GM19395 (cell line): Measurements from ENCODE around the gene H3-3A.
A peak's percentile ranks its signal among the peaks of the same experiment; 100 is the strongest.
"Not testable (repeated sequence)": the region's sequence is repeated elsewhere in the genome, so short reads cannot be mapped to it uniquely, and the experiment has no call there.

Experiments used
- ATAC-seq: cut with Tn5 transposase; IDR thresholded peaks from one replicate; pipeline ENCODE4 v1.9.1; 2021; ENCODE audit warnings: mild to moderate bottlenecking, moderate library complexity; ENCODE audit not compliant: unreplicated experiment

The H3-3A gene

DNA sequence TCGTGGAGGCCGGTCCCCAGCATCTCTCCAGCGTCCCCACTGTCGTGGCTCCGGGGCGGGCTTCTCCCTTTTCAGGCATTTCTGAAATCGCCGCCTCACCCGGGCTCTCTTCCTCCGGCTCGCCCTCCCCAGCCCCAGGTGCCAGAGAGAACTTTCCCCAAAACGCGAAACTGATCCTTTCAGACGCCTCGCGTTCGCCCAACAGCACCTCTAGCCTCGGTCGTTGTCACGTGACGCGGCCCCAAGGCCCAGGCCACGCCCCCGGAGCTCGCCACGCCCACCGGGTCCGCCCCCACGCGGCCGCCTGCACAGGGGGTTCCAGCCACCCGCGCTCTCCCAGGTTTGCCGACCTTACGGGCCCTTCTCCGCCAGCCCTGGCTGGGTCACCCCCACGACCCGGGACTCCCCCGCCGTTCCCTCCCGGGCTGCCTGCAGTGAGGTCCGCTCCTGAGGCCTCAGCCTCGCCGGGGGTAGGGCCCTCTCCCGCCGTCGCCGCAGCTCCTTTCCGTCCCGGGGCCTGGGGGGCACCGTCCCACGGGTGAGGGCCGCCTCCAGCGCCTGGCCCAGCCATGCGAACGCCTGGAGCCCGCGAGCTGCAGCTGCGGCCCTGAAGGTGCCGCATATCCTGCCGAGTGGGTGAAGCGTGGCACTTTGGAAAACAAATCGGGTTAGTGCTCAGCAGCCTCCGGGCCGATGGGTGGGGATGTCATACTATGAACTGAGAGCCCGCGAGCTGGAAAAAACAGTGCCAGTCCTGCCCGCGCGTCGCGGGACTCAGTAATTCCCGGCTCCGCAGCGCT is 21.0 kb downstream of the H3-3A start:
- peak; percentile 93 for ATAC-seq

DNA sequence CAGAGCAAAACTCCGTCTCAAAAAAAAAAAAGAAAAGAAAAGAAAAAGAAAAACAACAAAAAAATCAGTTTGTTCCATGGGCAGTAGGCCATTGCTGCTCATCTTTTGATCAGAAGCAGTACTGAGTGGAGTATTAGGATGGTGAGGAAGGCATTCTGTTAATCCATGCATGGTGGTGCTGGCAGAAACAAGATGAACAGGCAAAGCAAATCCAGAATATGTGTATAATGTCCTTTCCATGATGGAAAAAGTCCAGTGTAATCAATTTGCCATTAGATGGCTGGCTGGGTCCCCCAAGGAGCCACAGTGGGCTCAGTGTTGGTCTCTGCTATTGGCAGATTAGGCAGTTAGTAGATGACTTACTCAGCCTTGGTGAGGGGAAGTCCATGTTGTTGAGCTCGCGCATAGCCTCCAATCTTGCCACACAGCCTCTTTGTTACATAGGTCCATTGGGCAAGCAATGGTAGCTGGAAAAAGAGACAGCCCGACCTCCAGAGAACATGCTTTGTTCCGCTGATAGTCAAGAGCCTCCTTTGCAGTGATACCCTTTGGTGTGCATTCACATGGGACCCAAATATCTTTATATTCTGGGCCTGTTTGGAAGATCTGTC is 23.3 kb downstream of the H3-3A start:
- no peak for ATAC-seq

DNA sequence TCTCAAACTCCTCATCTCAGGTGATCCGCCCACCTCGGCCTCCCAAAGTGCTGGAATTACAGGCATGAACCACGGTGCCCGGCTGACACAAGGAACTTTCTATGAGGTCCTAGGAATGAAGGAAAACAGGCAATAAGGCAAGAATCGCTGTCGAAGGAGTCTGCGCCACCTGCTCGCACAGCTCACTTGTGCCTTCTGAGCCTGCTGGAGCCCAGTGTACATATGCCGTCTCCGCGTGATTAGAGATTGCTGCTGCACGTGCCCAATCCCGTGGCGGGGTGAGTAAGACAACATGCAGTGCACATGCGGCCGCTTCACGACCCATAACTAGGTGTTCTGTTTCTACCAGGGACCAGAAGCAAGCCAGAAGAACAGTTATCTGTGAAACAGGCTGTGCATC is 24.3 kb downstream of the H3-3A start:
- ATAC-seq, result no peak

DNA sequence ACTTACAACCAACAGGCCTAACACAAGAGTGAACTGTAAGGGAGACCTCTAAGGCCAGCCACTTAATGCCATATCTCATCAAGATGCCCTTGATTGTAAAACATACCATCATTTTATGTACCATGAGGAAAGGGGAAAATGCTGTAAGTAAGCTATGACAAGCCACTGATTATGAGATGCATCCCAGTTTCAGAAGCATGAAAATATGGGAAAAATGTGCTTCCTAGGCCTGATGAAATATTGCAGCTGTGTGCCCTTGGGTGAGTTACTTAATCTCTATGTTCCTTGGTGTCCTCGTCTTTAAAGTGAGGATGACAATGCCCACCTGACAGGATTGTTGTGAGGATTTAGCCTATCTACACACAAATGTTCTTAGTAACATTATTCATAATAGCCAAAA is 28.9 kb downstream of the H3-3A start:
- no peak for ATAC-seq

DNA sequence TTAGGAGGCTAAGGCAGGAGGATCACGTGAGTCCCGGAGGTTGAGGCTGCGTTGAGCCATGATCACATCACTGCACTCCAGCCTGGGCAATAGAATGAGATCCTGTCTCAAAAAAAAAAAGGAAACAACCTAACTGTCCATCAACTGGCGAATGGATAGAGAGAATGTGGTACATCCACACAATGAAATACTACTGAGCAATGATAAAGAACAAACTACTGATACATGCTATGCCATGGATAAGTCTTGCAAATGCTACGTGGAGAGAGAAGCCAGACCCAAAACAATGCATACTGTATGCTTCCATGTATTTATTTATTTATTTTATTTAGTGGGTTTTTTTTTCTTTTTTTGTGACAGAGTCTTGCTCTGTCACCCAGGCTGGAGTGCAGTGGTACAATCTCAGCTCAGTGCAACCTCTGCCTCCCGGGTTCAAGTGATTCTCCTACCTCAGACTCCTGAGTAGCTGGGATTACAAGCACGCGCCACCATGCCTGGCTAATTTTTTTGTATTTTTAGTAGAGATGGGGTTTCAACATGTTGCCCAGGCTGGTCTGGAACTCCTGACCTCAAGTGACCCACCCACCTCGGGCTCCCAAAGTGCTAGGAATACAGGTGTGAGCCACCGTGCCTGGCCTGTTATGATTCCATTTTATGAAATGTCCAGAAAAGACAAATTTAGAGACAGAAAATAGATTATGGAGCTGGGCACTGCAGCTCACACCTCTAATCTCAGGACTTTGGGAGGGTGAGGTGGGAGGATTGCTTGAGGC is 29.7 kb downstream of the H3-3A start:
- not testable (repeated sequence) for ATAC-seq

DNA sequence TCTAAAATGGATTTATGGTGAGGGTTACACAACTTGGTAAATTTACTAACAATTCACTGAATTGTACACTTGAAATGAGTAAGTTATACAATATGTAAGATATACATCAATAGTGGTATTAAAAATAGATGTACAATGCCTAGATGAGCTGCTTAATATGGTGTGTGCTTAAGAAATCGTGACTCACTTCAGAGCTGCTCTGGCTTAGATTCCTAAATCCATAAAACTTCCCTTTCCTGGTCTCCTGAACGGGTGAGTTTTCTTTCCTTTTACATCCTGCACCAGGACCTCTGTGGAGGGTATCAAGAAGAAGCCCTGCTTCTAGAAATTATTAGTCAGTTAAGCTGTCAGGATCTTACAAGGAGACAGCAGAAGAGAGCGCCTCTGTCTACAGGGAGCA is 30.4 kb downstream of the H3-3A start:
- no peak for ATAC-seq

DNA sequence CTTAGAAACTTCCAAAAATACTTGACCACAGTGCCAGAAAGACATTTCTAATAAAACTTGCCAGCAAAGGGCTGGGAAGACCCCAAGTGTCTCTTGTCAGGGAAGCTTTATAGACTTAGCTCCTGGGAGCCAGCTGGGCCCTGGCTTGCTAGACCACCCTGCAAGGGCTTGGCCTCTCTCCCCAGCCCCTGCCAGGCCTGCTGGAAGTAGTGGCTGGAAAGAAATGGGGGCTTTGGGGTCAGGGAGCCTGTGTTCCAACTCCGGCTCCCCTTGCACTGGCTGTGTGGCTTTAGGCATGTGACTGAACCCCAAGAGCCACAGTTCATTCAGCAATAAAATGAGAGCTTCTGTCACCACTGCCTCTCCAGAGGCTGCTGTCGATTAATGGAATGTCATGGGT is 31.1 kb downstream of the H3-3A start:
- ATAC-seq, result no peak

DNA sequence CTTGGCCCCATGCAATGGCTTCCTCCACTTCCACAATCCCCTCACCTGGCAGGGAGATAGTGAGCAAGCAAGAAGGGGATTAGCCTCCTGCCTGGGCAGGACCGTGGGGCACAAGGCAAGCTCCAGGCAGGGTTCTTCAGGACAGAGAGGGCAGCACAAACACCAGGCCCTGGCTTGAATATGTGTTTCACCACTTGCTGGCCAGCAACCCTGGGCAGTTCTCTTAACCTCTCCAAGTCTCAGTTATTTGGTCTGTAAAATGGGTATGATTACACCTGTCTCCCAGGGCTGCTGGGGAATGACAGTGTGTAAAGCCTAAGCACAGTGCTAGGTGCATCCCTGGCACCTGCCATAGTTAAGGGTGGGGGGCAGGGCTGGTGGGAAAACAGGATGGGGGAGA is 31.9 kb downstream of the H3-3A start:
- ATAC-seq, result no peak

DNA sequence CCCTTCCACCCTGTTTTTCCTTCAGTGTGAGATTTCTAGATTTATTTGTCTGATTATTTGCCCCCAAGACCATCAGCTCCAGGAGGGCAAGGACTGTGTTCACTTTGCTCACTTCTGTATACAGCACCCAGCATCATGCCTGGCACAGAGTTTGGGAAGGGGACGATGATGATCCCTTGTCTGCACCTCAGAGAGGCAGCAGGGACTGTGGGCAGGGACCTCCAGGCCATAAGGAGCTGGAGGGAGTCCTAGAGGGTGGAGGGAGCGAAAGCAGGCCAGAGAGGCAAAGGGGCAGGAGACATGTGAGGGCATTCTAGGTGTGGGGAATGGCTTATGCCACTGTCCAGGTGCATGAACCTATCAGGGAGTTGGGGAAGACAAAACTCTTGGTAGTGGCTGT is 32.8 kb downstream of the H3-3A start:
- no peak for ATAC-seq

DNA sequence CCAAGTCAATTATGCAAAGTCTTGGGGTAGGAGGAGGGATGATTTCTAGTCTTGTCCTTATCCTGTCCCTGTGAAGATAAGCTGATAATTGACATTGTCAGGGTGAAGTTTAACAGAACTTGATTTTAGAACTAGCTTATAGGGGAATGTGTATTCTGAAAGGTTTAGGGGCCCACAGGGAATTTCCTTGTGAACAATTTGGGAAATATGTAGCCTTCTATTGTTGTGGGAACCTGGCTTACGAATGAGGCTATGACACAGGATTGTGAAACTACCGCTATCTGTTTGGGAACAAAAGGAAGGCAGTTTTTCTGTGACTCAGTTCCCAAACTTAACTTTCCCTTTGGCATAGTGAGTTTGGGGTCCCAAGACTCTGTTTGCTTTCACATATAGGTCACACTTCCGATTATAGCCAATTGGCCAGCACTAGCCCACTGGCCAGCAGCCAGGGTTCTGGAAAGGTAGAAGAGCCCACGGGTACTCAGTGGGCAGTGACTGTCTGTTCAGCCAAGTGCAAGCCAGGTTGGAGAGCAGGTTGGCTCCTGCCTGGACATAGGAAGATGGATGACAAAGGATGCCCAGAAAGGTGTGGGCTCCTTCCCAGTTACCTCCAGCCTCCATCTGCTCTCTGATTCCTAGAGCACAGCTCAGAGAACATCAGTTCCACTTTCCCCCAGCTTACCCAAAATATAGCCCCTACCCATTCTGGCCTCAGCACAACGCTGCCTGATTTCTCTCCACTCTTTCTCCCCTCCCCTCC is 35.5 kb downstream of the H3-3A start:
- ATAC-seq, result no peak

DNA sequence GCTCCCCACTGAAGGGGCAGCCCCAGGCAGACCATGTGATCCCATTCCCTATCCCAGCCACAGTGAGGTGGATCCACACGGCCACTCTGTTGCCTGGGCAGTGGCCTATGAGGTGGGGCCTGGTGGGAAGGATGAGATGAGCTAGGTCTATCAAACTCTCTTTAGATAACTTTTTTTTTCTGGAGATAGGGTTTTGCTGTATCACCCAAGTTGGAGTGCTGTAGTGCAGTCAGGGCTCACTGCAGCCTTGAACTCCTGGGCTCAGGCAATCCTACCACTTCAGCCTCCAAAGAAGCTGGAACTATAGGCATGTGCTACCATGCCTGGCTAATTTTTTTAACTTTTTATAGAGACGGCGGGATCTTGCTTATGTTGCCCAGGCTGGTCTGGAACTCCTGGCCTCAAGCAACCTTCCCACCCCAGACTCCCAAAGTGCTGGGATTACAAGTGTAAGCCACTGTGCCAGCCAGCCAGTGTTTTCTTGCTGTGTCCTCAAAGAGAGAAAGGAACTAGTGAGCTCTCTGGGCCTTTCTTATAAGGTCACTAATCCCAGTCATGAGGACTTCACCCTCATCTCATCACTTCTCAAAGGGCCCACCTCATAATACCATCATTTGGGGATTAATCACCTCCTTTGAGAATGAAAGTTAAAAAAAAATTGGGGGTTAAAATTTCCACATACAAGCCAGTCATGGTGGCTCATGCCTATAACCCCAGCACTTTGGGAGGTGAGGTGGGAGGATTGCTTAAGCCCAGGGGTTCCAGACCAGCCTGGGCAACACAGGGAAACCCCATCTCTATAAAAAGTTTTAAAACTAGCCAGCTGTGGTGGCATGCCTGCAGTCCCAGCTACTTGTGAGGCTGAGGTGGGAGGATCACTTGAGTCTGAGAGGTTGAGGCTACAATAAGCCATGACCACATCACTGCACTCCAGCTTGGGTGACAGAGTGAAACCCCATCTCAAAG is 36.6 kb downstream of the H3-3A start:
- no peak for ATAC-seq

DNA sequence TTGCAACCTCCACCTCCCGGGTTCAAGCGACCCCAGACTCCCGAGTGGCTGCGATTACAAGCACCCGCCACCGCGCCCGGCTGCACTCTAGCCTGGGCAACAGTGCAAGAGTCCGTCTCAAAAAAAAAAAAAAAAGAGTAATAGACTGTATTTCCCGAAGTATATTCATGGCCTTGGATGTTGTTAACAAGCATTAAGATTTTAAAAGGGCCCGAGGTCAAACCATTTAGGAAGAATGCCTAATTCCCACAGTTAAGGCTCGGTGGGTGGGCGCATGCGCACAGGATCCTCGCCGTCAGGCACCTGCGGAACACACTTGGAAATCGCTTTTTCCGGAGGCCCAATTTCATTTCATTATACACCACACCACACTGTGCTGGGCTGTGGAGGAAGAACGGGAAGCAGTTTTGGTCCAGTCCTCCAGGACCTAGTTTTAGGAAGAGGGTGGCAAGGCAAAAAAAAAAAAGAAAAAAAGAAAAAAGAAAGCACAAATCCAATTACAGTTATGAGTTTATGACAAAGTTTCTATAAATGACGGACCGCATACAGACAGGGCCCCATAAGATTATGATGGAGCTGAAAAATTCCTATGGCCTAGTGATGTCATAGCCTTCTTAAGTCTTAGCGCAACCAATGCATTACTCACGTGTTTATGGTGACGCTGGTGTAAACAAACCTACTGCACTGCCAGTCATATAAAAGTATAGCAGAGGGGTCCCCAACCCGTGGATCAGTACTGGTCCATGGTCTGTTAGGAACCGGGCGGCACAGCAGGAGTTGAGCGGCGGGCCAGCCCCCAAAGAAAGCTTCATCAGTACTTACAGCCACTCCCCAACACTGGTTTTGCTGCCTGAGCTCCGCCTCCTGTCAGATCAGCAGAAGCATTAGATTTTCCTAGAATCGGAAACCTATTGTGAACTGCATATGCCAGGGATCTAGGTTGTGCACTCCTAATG is 38.2 kb downstream of the H3-3A start:
- peak; percentile 54 for ATAC-seq

DNA sequence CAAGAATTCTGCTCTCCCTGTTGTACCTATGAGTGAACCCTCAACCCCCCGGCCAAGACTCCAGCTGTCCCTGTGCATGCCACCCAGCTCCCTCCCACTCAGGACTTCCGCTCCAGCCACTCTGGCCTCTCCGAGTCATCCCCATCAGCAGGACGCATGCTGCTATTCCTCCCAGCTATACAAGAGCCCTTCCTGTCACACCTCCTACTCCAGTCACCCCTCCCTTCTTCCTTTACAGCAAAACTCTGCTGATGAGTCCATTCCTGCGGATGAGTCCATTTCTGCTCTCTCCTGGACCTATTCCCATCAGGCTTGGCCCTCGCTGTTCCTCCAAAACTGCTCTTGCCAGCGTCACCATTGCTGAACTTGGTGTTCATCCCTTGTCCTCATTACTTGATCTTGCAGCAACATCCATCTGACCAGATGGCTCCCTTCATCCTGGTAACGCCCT is 42.2 kb downstream of the H3-3A start:
- ATAC-seq, result no peak

DNA sequence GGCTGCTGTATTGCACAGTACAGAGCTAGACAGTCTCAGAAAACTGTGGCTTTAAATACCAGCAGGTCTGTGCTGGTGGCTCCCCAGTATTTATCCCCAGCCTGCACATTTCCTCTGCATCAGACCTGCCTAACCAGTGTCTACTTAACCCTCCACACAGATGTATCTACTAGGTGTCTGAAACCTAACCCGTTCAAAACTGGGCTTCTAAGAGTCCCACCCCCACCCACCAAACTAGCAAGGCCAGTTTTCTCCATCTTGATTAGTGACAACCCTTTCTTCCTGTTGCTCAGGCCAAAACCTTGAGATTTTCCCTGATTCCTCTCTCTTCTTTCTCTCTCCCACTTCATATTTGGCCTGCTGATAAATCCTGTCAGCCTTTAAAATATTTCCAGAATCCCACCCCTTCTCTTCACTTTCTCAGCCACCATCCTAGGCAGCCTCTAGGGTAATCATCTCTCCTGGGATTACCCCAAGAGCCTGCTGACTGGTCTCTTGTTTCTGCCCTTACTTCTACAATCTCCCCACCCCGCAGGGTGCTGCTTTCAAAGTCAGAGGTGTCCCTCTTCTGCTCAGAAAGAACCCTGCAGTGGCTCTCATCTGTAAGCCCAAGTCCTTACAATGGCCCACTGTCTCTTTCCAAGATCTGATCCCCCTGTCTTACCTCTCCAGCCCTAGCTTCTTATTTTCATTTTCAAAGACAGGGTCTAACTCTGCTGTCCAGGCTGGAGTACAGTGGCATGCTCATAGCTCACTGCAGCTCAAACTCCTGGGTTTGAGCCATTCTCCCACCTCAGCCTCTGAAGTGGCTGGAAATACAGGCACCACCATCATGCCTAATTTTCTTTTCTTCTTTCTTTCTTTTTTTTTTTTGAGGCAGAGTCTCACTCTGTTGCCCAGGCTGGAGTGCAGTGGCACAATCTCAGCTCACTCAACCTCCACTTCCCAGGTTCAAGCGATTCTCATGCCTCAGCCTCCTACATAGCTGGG is 45.2 kb downstream of the H3-3A start:
- ATAC-seq, result no peak

DNA sequence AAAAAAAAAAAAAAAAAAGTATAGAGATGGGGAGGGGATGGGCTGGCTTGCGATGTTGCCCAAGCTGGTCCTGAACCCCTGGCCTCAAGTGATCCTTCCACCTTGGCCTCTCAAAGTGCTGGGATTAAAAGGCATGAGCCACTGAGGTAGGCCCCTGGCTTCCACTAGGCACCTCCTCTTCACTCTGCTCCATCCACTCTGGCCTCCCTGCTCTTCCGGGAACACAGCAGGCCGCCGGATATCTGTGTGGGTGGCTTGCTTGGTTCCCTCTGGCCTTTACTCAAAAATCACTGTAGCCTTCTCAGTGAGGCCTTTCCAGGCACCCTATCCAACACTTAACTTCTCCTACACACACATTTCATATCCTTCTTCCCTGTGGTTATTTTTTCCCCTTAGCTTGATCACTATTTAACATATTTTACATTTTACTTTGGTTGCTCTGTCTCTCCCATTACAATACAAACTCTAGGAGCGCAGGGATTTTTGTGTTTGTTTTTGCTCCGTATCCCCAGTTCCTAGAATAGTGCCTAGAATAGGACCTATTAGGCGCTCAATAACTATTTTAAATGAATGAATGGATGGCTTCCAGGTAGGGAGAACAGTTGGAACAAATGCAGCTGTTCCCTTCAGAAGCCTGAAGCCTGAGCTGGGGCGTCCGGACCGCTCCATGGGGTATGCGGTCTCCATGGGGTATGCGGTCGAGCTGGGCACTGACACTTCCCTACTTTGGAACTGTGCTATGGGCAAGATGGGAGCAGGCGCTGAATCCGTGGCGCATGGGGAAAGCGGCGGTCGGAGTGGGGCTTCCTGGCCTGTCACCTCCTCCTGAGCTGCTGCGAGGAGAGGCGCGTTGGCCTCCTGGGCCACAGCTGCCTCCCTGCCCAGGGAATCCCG is 46.7 kb downstream of the H3-3A start:
- ATAC-seq, result peak; percentile 12

DNA sequence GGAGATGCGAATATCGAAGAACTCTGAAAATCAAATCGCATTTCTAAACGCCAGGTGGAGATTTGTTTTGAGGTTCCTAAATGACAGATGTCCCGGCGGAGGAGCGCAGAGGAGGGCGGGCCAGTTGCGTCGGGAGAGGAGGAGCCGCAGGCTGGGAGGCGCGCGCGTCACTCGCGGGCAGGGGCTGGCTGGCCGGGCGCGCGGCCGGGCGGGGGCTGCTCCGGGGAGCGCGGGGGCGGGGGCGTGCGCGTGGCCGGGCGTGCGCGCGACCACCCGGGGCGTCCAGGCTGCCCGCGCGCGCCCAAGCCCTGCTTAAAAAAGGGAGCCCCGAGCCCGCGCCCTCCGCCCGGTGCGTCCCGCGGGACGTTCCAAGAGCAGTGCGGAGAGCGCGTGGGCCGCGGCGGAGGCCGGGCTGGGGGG is 47.3 kb downstream of the H3-3A start:
- ATAC-seq, result peak; percentile 73
